ENCODE results near the gene SHROOM3.

Gene SHROOM3

GRCh38 chr4:76799140-76799539 lies 364.1 kb downstream of the SHROOM3 start:
- no peak for DNase-seq

DNA sequence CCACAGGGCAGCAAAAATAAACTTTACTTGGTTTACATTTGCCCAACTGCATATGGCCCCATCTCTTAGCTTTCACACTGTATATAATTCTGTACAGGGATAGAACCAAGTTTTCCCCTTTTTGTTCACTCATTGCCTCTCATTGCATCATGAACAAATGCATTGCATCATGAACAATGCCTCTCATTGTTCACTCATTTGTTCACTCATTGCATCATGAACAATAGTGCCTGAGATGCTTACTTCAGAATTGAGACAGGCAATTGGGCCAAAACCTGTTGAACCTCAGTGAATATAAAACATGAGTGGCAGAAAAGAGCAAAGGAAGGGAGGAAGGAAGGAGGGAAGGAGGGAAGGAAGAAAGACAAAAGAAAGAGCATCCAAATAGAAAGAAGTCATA lies 364.7 kb downstream of the SHROOM3 start:
- DNase-seq: no peak

DNA sequence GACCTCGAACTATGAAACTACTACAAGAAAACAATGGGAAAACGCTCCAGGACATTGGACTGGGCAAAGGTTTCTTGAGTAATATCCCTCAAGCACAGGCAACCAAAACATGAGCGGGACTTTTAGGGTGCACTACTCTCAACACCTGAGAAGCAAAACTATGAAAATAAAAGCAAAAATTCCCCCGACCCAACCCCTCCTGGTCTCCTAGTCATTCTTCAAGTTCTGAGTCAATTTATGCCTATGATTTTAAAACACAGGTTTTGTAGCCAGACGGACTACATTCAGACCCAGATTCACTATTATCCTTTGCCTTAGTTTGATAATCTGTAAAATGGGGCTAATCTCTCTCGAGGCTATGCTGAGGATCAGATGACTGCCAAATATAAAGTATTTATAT lies 365.9 kb downstream of the SHROOM3 start:
- no peak for DNase-seq

- no peak for DNase-seq
Observed at GRCh38 chr4:76801621-76802235, 366.7 kb downstream of the SHROOM3 start.

DNA sequence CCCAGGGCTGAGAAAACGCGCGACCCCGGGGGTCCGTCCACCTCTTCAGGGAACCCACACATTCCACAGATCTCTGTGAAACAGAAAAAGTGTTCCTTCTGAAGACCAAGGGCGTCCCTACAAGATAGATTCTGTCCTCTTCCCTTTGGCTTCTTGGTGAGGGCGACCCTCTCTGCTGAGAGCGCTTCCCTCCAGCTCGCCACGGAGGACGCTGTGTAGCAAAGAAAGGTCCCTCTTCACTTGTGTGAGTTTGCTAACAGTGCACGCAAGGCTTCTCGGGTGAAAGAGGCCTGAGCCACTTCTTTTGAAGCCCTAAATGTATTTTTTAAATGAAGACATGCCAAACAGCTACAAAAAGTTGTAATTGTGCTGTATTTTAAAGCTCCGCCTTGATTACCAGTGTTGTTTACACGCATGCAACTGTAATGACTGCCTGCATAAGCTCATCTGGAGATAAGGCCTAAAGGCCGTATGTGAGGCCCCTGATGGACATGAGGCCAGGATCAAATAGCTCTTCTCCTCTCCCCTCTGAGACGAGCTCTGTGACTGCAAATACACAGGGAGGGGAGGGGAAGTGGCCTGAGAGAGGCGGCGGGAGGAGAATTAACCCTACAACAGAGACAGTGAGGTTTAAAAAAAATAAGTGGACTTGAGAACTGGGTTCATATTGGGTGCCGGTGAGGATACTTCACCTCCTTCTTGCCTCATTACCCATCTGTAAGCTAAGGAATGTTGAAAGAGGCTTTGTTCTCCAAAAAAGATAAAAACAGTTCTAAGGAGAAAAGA lies 367.4 kb downstream of the SHROOM3 start:
- DNase-seq: no peak

DNA sequence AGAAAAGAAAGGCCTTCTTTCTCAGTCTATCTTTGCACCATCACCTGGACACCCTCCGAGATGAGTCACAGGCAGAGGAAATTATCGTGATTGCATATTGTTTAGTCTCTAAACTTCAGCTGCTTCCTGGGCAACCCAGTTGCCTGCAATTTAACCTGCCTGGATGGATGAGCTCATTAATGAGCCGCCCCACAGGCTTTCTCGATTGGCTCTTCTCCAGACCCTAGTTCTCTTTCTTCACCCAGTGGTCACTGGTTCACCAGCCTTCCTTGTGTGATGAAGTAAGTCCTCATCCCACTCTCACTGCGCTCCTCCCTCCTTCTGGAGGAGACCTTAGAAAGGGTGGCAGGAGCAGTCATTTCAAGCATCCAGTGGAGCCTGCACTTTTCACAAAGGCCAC lies 368.5 kb downstream of the SHROOM3 start:
- no peak for DNase-seq

DNA sequence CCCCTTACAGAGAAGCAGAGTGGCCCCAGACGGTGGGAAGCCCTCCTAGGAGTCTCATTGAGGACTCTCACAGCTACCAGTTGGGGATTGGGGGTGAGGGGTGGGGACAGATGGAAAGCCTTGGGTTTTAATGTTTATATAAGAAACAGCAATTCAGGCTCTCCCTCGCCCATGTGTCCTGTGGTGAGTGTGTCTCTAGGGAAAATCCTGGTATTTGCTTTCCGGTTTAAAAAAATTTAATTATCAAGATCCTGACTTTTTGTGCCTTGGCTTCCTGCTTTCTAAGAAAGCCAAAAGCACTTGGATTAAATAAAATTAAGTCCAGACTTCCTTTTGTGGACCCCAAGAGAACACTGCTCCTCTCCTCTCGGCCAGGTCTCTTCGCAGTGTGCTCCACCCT lies 369.1 kb downstream of the SHROOM3 start:
- no peak for DNase-seq

DNA sequence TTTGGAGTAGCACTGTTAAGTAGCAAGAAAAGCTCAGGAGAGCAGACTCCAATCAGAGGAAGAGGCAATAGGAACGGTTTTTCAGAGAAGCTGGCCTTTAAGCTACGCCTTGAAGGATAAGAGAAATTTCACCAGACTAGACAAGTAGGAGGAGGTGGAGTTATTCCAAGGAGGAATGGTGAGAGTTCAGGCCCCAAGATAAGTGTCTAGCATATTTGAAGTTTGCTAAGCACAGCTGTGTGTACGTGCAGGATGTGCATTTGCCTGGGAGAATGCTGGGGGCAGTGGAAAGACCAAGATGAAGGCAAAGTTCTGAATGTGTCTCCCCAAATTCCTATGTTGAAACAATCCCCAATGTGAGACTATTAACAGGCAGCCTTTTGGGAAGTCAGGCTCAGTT lies 371.3 kb downstream of the SHROOM3 start:
- no peak for DNase-seq

GRCh38 chr4:76806757-76807156 lies 371.7 kb downstream of the SHROOM3 start:
- no peak for DNase-seq

GRCh38 chr4:76809594-76810305 lies 374.7 kb downstream of the SHROOM3 start:
- no peak for DNase-seq

DNA sequence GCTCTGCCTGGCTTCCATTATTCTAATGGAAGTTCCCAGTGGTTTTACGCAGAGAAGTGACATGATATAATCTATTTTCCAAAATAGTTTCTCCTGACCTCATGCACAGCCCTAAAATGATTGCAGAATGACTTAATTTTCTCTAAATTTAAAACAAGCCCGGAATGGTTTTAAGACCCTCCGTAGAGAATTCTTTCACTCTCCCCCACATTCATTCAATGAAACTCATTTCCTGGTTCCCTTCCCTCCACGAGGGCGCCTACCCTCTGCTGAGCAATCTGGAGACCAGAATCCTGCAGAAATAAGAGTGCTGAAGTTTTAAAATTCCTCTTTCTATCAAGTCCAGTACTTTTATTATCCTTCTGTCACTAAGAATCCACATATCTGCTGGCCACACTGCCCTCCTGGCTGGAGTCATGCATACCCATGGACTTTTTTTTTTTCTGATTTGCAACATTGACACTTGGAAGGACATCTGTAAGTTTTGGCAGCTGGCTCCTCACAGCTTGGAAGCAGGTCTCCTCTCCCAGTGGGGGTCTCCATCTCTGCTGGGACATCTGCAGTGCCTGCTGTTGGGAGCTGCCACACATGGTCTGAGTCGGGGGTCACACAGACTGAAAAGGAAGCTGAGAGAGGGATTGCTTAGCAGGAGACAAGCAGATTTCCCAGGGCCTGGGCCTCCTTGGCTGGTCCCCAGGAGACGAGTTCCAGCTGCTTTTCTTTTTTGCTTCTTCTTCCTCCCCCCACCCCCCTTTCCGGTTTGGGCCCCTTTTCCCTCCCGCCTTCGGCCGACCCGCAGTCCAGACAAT lies 376.8 kb downstream of the SHROOM3 start:
- no peak for DNase-seq

DNA sequence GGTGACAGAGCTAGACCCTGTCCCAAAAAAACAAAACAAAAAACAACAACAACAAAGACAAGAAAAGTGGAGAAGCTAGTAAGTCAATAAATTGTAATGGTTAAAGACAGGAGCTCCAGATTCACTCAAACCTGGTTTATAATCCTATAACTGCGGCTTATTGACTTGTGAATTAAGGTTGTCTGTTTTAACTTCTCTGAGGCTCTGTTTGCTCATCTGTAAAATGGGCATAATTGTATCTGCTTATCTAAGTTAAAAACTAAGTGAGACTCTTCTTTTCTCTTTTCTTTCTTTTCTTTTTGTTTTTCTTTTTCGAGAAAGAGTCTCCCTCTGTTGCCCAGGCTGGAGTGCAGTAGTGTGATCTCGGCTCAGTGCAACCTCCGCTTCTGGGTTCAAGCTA lies 378.0 kb downstream of the SHROOM3 start:
- no peak for DNase-seq

DNA sequence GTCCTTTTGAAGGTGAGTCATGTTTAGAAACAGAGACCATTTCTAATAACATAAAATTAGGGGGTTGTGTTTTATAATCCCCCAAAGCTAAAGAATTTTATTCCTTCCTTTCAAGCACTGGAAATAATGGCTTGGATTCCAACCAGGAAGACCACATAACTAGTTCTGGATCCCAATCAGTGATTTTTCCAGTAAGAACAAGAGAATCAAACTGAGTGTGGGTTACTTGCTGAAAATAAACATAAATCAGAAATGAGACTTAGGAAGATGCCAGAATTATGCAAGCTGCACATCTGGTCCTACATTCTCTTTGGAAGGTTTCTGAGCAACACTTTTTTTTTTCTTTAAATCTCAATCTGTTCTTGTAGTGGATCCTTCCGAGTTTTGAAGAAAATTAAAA lies 386.6 kb downstream of the SHROOM3 start:
- DNase-seq: no peak

DNA sequence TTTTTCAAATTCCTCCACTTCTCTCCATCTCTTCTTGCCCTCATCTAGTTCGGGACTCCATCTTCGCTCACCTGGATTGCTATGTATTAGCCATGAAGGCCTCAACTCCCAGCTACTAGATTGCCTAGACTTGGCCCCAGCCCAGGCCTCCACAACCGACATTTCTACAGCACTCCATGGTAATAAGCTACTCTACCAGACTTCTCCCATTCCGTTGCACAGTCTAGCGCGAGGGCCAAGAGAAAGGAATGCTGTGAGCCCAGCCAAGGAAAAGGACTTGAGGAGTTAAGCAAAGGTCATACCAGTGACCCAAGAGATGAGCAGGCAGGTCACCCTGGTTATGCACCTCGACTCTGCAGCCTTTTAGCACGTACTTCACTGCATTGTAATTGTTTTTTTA lies 387.3 kb downstream of the SHROOM3 start:
- DNase-seq: no peak

GRCh38 chr4:76823495-76823894 lies 388.5 kb downstream of the SHROOM3 start:
- DNase-seq: no peak

- DNase-seq: no peak
Observed at GRCh38 chr4:76830612-76830963, 395.6 kb downstream of the SHROOM3 start.

DNA sequence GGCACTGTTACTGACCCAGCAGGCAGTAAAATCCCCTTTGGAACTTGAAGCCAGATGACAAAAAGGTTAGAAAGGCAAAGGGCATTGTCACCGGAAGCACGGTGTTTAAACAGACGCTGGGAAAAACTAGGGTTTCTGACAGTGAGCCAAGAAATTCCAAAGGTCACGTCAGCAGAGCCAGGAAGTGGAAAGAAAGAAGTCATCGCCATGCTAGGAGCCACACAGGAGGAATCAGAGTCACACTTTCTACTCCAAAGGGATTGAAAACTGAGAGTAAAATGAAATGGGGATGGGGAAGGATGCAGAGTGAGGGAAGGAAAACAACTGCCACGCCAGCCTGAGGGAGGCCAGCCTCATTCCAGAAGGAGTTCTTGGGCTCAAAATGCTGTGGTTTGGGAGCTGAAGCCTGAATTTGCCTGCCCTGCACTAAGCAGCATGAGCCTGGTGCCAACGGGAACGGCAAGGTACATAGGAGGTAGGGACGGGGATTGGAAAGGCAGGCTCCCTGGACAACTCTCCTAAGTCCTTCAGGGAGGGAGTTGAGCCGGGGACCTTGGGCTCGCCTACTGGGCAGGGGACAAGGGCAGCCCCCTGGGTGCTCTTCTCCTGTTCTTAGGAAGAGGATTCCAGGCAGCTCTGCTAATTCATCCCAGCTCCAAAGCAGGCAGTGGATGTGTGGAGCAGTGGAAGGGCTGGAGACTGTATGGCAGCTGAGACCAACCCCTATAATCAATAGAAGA lies 396.1 kb downstream of the SHROOM3 start:
- no peak for DNase-seq

GRCh38 chr4:76831711-76832373 lies 396.8 kb downstream of the SHROOM3 start:
- no peak for DNase-seq

All from activated T-cell treated with anti-CD3 and anti-CD28 coated beads, Interleukin-2, amount 50 U/mL, for 1 hour (primary cell).